Activated CD8-positive, alpha-beta memory T cell treated with anti-CD3 and anti-CD28 coated beads for 1 hour (primary cell): ENCODE measurements around the gene F9.
"Not testable (repeated sequence)": the region's sequence is repeated elsewhere in the genome, so short reads cannot be mapped to it uniquely, and the experiment has no call there.

Experiments
- DNase-seq, 2 donors: peaks; one replicate each; pipeline ENCODE4 v3.0.0-alpha.2; 2020; ENCODE audit warnings: low read depth in 1 of 2; ENCODE audit errors: extremely low read depth in 1 of 2

F9 gene

DNA sequence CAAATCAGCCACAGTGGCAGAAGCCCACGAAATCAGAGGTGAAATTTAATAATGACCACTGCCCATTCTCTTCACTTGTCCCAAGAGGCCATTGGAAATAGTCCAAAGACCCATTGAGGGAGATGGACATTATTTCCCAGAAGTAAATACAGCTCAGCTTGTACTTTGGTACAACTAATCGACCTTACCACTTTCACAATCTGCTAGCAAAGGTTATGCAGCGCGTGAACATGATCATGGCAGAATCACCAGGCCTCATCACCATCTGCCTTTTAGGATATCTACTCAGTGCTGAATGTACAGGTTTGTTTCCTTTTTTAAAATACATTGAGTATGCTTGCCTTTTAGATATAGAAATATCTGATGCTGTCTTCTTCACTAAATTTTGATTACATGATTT, at the start of gene F9:
TSS of gene F9 (plus strand) at position 190 of the 400 bp plus-strand sequence. CDS start at position 216, 26 bp downstream.
- no peak for DNase-seq

DNA sequence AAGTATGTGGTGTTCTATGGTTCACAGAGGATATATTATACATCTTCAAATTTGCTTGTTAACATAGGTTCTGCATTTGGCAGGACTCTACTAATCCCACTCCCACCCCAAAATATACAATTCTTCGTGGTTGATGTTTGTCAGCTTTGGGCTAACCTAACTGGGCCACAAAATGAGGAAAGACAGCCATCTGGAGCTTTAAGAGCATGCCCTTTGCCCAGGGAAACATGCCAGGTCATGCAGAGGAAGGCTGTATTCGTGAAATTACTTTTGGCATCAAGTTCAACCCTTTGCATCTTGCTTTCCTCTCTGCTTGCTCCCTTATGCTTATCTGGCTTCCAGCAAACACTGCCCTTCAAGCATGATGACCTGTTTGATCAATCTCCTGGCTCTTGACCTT, 46.8 kb upstream of the F9 start:
- no peak for DNase-seq

DNA sequence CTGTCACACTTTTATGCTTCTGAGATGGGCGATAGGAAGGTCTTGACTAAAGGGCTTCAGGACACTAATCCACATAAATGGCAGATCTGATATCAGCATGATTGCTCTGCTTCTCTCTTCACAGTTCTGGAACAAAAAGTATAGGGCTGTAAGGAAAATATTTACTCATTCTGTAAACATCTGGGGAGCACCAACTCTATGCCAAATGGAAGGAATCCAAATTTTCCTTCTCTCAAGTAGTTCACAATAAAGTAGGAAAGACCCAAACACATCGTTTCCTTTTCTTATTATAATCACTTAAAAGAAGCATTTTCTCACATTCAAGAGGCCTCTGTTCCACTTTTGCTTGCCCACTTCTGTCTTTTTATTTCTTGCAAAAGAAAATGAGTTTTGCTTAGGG, 45.9 kb upstream of the F9 start:
- no peak for DNase-seq

DNA sequence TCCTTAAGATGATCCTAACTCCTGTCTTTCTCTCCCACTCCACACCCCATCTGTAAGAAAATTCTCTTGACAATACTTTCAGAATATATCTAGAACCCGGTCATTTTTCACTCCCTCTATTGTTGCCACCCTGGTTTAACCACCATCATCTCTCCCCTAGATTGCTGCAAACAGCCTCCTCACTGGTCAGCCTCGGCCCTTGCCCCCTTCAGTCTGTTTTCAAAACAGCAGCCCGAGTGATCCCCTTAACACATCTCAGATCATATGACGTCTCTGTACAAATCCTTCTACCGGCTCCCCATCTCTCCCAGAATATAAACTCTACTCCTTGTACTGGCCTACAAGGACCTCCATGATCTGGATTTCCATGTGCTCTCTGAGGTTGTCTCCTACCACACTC, 35.2 kb upstream of the F9 start:
- no peak for DNase-seq

DNA sequence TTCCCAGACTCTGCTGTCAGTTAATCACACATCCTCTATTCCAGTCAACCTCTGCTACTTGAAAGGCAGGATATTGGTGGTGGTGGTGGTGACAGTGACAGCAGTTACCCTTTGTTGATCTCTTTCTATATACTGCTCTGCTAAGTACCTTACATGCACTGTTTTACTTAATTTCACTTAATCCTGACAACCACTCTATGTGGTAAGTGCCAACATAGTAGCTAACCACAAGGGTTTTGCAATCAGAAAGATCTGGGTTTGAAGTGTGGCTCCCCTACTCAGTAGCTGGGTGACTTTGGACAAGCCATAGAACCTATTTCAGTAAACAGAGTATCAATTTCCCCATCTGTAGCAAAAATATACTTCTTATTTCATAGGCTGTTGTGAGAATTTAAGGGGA, 24.2 kb upstream of the F9 start:
- no peak for DNase-seq

DNA sequence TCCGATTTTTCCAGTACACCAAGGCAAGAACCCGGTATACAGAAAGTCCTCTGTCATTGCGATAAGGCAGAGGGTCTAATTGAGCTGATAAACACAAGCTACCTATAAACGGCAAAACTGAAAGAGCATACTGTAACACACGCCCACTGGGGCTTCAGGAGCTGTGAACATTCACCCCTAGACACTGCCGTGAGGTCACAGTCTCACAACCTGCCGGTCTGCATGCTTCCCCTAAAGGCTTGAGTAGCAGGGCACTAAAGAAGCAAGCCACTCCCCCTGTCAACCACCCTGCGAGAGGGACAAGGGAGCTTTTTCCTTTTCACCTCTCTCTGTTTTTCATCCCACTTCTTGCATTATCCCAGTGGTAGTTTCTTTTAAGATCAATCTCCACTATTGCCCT, 22.4 kb upstream of the F9 start:
- no peak for DNase-seq

DNA sequence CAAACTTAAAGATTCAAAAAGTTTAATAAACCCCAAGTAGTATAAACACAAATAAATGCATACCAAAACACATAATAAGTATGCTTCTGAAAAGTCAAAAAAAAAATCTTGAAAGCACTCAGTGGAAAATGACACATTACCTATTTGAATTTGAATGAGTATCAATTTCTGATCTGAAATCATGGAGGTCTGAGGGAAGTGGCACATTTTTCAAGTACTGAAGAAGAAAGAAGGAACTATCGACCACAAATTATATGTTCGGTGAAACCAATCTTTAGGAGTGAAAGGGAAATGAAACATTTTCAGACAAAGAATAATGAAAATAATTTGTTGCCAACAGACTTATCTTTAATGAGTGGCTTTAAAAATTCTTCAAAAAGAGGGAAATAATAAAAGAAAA, 12.1 kb upstream of the F9 start:
- DNase-seq = no peak

DNA sequence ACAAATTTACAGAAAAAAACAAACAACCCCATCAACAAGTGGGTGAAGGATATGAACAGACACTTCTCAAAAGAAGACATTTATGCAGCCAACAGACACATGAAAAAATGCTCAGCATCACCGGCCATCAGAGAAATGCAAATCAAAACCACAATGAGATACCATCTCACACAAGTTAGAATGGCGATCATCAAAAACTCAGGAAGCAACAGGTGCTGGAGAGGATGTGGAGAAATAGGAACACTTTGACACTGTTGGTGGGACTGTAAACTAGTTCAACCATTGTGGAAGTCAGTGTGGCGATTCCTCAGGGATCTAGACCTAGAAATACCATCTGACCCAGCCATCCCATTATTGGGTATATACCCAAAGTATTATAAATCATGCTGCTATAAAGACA, 1.7 kb upstream of the F9 start:
- DNase-seq = not testable (repeated sequence)

DNA sequence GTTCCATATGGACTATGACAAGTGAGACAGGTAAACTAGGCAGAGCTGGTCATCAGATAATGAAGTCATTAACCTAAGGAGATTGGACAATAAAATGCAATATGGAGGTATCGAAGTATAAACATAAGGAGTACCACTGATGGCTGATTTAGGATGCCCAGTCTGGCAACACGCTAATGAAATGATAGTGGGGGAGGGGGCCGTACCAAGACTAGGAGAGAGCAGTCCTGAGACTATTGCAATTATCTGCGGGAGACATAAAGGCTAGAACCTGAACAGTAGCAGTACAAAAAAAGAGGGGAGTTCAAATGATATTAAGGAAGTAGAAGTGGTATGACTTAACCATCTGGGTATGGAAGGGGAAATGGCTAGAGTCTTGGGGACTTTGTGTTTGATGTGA, 2.3 kb downstream of the F9 start:
- no peak for DNase-seq

DNA sequence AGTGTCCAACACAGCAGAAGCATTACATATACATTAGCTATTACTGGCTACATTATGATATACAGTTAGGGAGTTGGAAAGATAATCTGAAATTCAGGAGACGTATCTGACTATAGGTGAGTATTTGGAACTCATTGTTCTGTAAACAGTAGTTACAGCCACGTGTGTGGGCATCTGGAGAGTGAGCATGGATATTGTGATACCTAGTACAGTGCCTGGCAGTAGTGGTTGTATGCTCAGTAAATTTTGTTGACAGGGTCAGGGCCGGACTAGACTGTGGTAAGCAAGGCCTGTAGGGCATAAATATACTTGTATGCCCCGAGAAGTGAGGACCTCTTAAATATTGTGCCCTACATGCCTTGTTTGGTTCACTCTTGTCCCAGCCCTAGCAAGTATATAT, 2.9 kb downstream of the F9 start:
- DNase-seq = no peak

DNA sequence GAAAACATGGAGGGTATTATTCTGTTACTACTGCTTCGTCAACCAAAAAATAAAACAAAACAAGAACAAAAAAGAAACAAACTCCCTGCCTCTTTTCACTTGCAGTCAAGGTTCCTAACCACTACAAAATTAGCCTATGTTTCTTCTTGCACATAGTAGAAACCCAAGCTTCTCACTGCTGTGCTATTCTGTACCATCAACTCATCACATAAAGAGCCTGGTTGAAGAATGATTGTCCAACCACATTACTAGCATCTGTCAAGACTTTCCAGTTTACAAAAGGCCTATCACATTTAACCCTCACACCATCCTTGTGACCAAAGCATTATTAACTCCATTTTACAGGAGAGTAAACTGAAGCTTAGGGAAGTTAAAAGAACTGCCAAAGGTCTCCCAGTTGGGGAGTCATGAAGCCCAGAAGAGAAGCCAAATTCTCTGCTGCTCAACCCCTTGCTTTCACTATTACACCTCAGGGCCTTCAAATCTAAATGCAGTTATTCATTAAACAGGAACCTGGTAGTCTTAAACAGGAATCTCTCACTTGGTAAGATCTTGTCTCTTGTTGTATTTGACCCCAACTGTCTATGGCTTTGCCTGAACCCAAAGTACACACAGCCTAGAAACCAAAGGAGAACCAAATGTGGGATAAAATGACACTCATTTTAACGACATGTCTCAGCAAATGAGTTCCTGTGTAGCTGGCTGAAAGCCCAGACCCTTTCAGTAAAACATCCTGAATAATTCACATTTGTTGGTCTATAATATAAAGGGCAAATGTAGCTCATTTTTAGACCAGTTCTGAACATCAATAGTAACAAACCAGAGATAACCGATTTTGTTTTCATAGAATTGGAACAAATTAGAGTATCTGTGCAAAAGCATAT, 8.6 kb downstream of the F9 start:
- DNase-seq = no peak

DNA sequence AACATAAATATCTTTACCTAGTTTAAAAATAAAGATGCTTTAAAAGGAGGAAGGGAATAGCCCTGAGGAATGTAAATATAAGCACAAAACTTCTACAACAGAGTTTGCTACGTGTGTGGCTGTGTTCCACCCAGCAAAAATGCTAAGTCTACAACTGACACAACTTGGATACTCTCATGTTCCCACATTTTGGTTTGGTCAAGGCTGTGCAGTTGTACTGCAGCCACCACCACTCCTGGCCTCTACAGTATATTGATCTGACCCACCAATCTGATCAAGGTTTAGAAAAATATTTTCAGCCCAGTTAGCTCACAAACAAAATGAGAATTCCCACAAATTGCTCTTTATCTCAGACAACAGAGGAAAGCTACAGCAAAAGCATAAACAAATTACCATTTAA, 12.1 kb downstream of the F9 start:
- DNase-seq = no peak

DNA sequence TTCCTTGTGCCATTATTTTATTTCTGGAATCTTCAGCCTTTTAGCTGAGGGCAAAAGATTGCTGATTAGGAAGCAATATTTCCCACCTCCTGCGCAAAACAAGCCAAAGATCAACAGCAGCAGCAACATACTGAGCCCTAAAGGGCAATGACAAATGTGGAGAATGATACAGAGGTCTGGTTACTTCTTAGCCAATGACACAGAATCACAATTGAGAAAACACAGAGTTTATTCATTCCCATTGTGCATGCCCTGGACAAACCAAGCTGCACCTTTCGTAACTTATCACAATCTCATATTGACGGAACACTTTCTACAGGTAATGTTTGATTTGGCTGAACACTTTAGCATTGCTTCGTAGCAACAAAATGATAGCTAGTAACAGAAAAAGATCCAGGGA, 13.4 kb downstream of the F9 start:
- no peak for DNase-seq

DNA sequence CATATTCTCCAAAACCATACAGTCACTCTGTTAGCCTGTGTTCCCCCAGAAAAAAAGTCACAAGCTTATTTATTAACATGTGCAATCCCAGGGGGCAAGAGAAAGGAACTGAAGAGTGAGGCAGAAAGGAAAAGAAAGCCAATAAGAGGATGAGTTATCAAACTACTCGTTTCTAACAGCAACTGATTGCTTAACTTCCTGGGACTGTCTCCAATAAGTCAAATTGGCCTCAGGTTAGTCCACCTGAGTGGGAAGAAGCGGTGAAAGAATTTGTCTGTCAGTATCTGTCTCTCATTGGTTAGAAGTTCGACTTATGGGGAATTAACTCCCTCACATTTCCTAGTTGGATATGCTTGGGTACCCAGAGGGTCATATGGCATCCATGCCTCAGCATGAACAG, 14.1 kb downstream of the F9 start:
- DNase-seq = no peak

DNA sequence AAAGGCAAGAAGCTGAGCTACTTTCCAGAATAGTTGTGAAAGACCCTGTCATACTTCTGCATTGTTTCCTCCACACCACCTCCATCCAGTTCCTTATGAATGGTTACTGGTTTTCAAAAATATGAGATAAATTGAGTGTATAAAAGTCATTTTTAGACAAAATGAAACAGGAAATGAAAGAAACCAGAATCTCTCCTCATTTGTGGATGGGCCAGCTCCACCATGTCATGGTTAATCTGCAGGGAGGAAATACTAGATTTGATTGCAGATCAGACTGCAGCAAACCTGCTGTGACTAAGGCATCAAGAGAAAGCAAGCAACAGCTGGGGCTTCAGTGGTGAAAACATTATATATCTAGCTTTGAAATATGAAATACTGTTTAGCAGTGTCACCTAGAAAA, 23.8 kb downstream of the F9 start:
- no peak for DNase-seq

DNA sequence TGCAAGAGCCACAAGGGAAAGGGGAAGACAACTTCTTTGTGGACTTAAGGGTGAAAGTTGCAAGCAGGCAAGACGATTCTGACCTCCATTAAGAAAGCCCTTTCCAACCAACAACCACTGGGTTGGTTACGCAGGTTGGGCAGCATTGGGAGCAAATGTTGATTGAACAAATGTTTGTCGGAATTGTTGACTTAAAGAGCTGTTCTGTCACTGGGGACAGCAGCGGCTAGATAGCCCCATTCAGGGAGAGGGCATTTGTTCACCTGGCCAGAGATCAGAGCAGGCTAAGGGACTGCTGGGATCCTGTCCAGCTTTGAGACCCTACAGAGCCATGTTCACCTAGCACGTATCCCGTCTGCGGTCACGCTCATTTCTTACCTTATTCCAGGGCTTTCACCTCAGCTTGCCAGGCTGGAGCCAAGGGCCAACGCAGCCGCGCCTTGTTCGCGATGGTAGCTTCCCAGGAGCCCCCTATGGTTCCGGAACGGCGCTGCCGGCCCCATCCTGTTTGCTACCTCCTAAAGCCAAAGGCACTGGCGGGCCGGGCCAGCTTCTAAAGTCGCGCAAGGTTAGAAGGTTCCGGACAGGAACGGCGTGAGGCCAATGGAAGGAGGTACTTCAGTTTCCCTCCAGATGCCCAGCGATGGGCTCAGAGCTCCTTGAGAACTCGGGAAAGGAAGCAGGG, 24.6 kb downstream of the F9 start:
- no peak for DNase-seq

DNA sequence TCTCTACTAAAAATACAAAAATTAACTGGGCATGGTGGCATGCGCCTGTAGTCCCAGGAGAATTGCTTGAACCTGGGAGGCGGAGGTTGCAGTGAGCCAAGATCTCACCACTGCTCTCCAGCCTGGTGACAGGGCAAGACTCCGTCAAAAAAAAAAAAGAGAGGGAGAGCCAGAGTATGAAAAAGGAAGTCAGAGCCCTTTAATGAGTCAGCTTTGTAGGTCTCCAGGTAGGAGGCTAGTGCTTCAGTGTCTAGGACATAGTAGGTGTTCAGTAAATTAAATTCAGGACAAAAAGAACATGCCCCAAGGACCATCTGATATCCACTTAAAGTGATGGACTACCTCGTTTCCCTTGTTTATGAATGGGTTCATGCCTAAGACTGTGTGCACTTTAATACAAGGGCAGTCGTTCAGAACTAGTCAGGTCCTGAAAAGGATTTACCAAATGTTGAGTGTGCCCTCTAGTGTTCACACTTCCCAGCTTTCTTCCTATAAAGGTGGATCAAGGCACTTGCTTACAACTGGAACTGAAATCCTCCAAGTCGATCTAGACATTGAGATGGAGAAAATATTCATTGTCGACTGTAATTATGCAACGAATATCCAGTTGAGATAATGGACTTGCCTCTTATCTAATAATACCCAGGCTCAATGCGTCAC, 29.0 kb downstream of the F9 start:
- no peak for DNase-seq

DNA sequence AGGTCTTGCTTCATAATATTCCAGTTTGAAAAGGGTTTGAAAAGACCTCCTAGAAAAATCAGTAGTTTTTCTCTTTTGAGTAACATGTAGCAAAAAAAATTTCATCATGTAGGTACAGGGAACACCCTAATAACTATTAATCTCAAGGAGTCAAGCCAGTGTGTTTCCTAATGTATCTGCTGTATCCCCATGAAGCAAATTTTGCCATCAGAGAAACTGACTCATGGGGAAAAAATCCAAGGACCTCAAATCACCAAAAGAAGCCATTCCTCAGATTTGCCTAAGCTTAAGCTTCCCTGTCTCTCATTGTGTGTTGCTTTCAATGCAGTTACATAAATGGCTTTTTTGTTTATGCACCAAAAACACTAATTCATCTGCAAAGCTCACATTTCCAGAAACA, 29.7 kb downstream of the F9 start:
- DNase-seq = no peak

DNA sequence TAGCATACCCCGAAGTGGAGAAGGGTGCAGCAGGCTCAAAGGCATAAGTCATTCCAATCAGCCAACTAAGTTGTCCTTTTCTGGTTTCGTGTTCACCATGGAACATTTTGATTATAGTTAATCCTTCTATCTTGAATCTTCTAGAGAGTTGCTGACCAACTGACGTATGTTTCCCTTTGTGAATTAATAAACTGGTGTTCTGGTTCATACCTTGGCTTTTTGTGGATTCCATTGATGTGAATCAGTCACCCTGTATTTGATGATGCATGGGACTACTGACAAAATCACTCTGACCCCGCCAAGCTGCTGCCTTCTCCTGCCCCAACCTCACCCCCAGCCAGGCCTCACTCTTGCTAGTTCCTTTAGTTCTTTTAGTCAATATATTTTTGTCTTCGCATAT, 32.7 kb downstream of the F9 start:
- DNase-seq = no peak

DNA sequence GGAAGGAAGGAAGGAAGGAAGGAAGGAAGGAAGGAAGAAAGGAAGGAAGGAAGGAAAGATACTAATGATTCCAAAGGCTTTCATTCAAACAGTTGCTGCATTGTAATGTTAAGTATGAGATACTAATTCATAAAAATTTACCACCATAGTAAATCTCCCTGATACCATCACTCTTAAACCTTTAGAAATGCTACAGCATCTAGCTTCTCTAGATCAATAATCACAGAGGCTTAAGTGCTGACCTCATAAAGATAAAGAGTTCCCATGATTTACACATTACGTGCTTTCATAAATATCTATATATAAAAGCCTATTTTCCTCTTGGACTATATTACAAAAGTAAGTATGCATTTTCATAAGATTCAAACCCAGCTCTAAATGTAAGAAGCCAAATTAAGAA, 36.4 kb downstream of the F9 start:
- no peak for DNase-seq

DNA sequence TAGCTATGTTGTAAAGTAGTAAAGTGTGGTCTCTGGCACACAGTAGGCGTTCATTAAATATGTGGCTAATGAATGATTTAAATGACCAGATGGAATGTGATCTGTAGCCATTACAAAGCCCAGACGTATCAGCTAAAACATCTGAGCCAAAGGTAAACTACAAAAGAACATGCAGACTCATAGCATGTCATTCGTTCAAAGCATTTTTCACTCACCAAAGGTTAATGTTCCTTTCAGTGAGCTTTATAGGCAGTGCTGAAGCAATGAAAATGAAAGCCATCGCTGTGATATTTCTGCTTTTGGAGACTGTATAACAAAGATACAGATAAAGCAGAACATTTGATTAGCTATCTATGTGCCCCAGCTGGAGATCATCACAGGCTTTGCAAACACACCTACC, 50.5 kb downstream of the F9 start:
- DNase-seq = no peak

DNA sequence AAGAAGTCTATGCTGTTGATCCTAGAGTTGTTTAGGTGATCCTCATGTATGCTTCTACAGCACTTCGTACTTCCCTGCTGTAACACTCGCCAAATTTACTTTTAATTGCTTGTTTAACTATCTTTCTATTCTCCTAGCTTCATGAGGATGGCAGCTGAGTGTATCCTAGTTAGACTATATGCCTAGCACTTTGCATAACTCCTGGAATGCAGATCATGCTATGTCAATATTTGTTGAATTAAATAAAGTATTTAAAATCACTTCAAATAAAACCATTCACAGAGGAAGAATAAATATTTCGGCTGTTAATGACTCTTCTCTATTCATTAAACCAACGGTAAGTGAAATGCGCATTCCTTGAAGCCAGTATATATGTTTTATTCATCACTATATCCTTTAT, 55.1 kb downstream of the F9 start:
- no peak for DNase-seq
